CD4-positive, alpha-beta T cell treated with Interleukin-12 subunit alpha and Interleukin-12 subunit beta, for 1 hour (primary cell): ENCODE results near the gene FAM110A.
"Not testable (repeated sequence)": the region's sequence is repeated elsewhere in the genome, so short reads cannot be mapped to it uniquely, and the experiment has no call there.

Experiments used
- DNase-seq: peaks from one replicate; pipeline ENCODE4 v3.0.0-alpha.2; 2020

The FAM110A gene

GRCh38 chr20:824490-824889 is 9.0 kb upstream of the FAM110A start:
- DNase-seq: no peak

GRCh38 chr20:824916-825315 is 8.6 kb upstream of the FAM110A start:
- no peak for DNase-seq

- no peak for DNase-seq
These were observed 7.6 kb upstream of the FAM110A start for GRCh38 chr20:825710-826421.

DNA sequence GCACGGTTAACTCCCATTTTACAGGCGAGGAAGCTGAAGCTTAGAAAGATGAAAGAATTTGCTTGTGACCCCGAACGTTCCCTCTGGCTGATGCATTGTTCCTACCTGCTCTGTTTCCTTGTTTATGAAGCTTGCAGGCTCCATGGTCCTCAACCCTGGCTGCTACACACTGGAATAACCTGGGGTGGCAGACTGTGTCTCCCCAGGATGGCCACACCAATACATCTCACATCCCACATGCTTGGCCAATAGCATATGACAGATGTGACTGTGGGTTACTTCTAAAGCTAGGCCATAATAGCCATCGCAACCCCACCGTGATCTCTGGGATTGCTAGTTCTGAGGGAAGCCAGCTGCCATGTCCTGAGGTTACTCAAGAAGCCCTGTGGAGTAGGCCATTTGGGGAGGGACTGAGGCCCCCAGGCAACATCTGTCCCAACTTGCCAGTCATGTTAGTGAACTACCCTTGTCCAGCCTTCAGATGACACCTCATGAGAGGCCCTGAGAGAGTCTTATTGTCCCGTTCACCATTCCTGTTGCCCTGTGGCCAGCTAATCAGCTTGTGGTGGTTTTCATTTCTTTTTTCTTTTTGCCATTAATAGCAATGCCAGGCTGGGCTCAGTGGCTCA is 6.7 kb upstream of the FAM110A start:
- no peak for DNase-seq

- DNase-seq: not testable (repeated sequence)
These were observed 5.5 kb upstream of the FAM110A start for GRCh38 chr20:827981-828380.

DNA sequence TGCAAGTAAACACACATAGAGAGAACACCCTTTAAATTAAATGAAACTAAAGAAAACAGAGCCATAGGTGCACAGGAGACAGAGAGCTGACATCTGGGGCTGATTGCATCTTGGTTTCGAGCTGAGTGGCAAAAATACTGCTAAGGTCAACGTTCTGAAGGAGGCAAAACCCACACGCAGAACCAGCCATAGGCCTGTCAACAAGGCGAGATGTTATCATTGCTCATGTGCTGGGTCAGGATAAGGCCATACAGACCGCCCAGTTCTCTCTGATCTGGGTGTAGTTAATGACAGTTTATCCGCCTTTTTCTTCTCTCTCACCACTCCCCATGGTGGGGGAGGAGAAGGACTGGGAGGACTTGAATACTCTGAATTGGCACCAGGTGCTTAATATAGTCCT is 4.5 kb upstream of the FAM110A start:
- no peak for DNase-seq

DNA sequence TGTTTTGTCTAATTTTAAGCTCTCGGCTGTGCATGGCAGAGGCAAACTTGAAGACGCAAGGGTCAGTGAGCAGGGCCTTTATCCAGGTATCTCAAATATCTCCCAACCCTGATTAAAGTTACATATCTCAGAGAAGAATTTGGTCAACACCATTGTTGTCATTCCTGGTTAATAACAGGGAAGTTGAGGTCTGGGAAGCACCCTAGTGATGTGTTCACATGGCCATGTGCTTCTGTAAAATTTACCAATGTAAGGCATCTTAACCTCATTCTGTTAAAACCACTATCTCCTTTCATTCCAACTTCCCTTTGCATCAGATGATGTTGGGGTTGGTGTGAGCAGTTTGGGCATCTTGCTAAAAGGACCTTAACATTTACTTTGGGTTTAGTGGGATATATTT is 4.0 kb upstream of the FAM110A start:
- DNase-seq: no peak

GRCh38 chr20:830011-830521 is 3.4 kb upstream of the FAM110A start:
- DNase-seq: no peak

DNA sequence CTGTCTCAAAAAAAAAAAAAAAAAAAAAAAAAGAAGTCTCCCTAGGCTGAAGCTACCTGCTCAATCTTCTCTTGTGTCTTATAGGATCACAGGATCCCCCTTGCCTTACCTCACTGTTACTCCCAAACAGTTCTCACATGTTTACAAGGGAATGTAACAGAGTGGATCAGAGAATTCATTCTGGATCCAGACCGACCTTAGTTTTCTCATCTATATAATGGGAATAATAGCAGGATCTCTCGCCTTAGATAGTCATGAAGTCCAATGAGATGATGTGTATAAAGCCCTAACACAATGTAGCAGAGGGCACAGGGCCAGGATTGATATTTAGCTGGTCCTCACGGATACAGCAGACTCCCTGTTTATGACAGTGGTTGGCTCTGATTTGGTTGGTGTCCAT is 2.3 kb upstream of the FAM110A start:
- DNase-seq: no peak

DNA sequence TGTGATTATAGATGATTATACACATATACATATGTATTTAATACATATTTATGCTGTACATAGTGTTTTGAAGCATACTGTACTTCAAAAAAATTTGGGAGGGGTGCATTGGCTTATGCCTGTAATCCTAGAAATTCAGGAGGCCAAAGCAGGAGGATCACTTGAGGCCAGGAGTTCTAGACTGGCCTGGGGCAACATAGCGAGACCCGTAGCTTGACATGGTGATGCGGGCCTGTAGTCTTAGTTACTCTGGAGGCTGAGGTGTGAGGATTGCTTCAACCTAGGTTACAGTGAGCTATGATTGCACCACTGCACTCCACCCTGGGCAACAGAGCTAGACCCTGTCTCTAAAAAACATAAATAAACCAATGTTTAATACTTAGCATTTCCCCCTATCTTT is 1.6 kb upstream of the FAM110A start:
- no peak for DNase-seq

DNA sequence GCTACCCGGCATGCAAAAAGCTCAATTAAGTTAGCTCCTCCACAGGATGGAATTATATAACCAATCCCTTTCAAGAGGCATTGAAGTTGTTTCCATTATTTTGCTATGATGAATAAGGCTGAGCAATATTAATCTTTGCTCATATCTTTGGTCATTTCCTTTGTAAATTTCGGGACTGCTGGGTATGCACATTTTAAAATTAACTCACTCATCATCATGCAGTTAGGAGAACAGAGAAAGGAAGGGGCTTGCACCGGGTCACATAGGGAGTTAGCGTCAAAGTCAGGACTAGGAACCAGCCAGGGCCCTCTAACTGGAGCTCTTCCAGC is 430 bp upstream of the FAM110A start:
- DNase-seq: no peak

DNA sequence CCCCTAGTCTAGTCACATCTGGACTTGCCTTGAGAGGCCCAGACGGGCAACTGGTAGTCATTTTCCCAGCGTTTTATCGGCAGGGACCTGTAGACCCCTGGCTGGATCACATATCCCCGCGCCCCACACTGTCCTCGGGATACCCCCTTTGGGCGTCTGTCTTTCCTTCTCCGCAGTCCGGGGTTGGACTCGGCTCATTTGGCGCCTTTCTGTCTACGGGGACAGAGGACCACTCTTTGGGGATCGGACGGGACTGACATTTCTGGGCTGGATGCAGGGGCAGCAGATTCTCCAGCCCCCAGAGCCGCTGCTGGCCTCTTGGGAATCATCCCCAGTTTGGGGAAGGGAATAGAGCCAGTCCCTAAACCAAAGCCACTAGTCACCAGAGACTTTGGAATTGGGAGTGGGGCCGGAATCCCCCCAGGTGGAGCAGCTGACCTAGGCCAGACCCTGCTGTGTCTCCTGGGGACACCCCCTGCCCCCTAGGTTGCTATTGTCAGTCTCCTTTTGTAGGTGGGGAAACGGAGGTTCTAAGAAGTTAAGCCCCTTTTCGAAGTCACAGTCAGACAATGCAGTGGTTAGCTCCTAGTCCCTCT is 734 bp downstream of the FAM110A start:
- DNase-seq: no peak

GRCh38 chr20:835608-836045 is 2.1 kb downstream of the FAM110A start:
- DNase-seq: no peak

GRCh38 chr20:836190-836589 is 2.7 kb downstream of the FAM110A start:
- no peak for DNase-seq

DNA sequence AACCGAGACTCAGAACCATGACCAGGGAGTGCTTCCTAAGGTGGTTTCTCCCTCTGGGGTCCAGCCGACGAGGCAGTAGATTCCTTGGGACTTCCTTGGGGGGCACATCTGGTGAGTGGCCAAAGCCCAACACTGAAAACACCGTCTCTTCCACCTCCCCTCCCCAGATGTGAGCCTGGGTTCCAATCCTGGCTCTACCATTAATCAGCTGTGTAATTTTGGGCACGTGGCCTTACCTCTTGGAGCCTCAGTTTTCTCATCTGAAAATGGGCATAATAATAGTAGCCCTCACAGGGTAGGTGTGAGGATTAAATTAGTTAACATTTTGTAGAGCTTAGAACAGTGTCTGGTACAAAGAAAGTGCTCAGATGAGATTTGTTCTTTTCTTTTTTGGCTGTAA is 5.5 kb downstream of the FAM110A start:
- no peak for DNase-seq

DNA sequence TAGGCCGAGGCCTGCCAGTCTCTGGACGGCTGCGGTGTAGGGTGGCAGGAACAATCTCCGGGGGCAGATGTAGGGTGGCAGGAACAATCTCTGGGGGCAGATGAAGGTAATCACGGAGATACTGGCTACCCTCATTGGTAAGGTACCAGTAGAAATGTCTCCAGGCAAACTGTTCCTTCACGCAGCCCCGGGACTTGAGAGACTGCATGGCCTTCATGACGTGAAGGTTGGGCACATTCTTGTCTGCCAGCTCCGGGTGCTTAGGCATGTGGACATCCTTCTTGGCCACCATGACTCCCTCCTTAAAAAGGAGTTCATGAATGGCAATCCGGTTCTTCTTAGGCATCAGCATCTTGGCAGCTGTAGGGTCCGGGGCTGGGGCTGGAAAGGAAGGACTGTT is 6.1 kb downstream of the FAM110A start:
- DNase-seq: no peak

DNA sequence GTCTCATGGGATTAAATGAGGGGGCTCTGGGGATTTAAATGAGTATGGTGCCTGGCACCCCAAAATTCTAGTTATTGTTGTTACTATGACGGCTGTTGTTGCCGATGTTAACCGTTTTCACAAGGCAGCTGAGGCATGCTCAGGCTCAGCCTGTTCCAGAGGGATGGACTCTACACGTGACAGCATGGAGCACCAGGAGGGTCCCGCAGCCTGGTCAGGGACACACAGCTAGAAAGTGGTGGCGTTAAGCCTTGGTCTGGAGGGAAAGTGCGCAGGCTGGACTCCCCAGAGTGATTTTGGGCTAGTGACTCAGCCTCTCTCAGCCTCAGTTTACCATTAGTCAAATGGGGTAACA is 7.0 kb downstream of the FAM110A start:
- no peak for DNase-seq

- peak; percentile 21 for DNase-seq
These were observed 7.5 kb downstream of the FAM110A start for GRCh38 chr20:840858-841567.

GRCh38 chr20:841568-842546 is 8.3 kb downstream of the FAM110A start:
- no peak for DNase-seq

DNA sequence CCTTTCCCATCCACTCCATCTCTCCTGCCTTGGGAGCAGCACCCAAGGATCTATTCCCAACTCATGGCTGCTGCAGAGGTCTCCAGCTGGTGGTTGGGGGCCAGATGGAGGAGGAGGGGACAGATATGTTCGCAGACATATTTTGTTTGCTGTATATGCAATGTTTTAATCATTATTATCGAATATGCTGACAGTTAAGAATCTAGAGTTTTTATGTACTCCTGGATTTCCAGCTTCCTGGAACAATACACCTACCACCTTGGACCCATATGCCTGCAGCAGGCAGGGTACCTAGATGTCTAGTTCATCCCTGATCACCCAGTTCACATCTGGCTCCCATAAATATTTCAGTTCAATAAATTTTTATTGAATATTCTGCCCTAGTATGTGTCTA is 9.0 kb downstream of the FAM110A start:
- no peak for DNase-seq

DNA sequence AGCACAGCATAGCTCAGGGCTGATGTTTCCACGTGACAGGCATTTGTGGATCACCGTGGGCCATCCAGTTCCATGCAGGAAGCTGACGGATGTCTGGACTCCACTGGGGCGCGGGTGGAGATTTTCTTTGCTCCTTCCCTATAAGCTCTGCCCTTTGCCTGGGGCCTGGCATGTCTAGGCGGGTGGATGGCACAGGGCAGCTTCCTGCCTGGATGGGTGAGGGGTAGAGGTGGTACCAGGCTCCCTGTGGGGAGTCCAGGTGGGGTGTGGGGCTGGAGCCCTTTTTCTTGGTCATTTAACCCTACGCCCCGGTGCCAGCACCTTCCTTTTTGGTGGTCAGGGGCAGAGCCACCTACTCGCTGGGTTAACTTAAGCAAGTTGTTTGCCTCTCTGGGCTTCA is 10.4 kb downstream of the FAM110A start:
- DNase-seq: no peak

DNA sequence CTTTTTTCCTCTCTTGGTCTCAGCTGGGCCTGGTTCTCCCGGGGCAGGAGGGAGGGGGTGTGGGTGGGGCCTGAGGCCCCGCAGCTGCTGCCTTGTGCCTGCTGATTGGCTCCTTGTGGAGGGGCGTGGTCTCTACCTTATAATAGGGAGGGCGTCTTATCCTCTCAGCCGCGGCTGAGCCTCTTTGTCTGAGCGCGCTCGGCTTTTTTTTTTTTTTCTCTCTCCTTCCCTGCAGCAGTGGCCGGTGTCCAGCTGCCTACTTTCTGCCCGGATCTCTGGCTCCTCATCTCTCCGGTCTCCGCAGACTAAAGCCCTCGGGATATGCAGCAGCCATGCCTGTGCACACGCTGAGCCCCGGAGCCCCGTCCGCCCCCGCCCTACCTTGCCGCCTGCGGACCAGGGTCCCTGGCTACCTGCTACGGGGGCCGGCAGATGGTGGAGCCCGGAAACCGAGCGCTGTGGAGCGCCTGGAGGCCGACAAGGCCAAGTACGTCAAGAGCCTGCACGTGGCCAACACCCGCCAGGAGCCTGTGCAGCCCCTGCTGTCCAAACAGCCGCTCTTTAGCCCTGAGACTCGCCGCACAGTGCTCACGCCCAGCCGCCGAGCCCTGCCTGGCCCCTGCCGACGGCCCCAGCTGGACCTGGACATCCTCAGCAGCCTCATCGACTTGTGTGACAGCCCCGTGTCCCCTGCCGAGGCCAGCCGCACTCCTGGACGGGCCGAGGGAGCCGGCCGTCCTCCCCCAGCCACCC is 11.1 kb downstream of the FAM110A start:
- DNase-seq: peak; percentile 94
